ENCODE data around the gene TEX44.

TEX44 gene

DNA sequence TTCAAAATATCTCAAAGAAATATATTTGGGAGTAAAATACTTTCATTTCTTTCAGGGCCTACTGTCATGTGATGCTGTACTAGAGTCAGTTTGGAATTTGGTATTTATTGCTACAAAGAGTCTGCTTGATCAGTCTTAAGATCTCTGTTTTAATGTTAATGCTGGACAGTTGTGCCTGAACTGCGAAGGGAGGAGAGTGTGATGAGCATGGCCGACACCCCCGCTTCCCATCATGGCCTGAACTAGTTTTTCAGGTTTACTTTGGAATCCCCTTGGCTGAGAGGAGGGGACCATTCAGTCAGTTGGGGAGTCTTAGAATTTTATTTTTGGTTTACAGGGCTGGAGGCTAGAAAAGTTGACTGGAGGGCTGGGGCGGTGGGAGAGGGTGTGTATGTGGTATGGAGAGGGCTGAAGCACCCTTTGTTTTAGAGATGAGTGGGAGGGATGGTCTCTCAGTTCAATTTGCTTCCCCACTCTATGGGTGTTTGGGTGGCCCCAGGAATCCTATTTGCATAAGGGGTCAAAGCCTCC is 20.9 kb upstream of the TEX44 start:
- Histone ChIP-seq H3K4me1 (no peaks in the 10 kb centered on the region), H3K27ac (no peak overlapping the region), H3K27me3 (ENCODE audit: control insufficient read depth, insufficient read depth, low read length) (no peaks in the 10 kb centered on the region), H2AFZ (peak overlapping the region; percentile 68), H3K4me3 (ENCODE audit: low read depth, low read length) (no peak overlapping the region), H3K9me3 (ENCODE audit: control insufficient read depth, low read length) (no peaks in the 10 kb centered on the region), H3K36me3 (ENCODE audit: control insufficient read depth, insufficient read depth, low read length) (no peaks in the 10 kb centered on the region), H3K9ac (no peak overlapping the region), H3K4me2 (ENCODE audit: low read length) (no peak overlapping the region), H3K79me2 (no peaks in the 10 kb centered on the region)
- no peak for TF ChIP-seq CTCF (IDR thresholded peaks at IDR 0.05)

- Histone ChIP-seq H3K79me2 (no peaks in the 10 kb centered on the region), H3K4me1 (no peaks in the 10 kb centered on the region), H3K27ac (no peak overlapping the region), H3K27me3 (ENCODE audit: control insufficient read depth, insufficient read depth, low read length) (no peaks in the 10 kb centered on the region), H3K4me2 (ENCODE audit: low read length) (no peak overlapping the region), H2AFZ (no peak overlapping the region), H3K36me3 (ENCODE audit: control insufficient read depth, insufficient read depth, low read length) (no peaks in the 10 kb centered on the region), H3K4me3 (ENCODE audit: low read depth, low read length) (no peak overlapping the region), H3K9me3 (ENCODE audit: control insufficient read depth, low read length) (no peaks in the 10 kb centered on the region), H3K9ac (no peak overlapping the region)
- no peak for TF ChIP-seq CTCF (IDR thresholded peaks at IDR 0.05)
These were observed 19.6 kb upstream of the TEX44 start for GRCh38 chr2:231573096-231573495.

- no peak for TF ChIP-seq CTCF (IDR thresholded peaks at IDR 0.05)
- Histone ChIP-seq H3K9ac (no peak overlapping the region), H3K27ac (no peak overlapping the region), H3K9me3 (ENCODE audit: control insufficient read depth, low read length) (no peaks in the 10 kb centered on the region), H3K36me3 (ENCODE audit: control insufficient read depth, insufficient read depth, low read length) (no peaks in the 10 kb centered on the region), H3K4me1 (no peaks in the 10 kb centered on the region), H3K4me3 (ENCODE audit: low read depth, low read length) (no peak overlapping the region), H3K79me2 (no peaks in the 10 kb centered on the region), H2AFZ (no peak overlapping the region), H3K27me3 (ENCODE audit: control insufficient read depth, insufficient read depth, low read length) (no peaks in the 10 kb centered on the region), H3K4me2 (ENCODE audit: low read length) (no peak overlapping the region)
These were observed 18.8 kb upstream of the TEX44 start for GRCh38 chr2:231573698-231574421.

GRCh38 chr2:231575612-231576256 is 16.9 kb upstream of the TEX44 start:
- Histone ChIP-seq H3K36me3 (ENCODE audit: control insufficient read depth, insufficient read depth, low read length) (no peaks in the 10 kb centered on the region), H2AFZ (no peak overlapping the region), H3K27ac (no peak overlapping the region), H3K9ac (no peak overlapping the region), H3K4me1 (no peaks in the 10 kb centered on the region), H3K79me2 (no peaks in the 10 kb centered on the region), H3K4me2 (ENCODE audit: low read length) (no peak overlapping the region), H3K9me3 (ENCODE audit: control insufficient read depth, low read length) (no peaks in the 10 kb centered on the region), H3K27me3 (ENCODE audit: control insufficient read depth, insufficient read depth, low read length) (no peaks in the 10 kb centered on the region), H3K4me3 (ENCODE audit: low read depth, low read length) (no peak overlapping the region)
- no peak for TF ChIP-seq CTCF (IDR thresholded peaks at IDR 0.05)

Data from parathyroid adenoma (tissue), 2 donors.